Measurements from ENCODE around the gene MYO1E. TPM values are rescaled to one million over a fixed set of nuclear protein-coding genes. Genes with fewer than 3 reads are reported as not detected.

Gene MYO1E
- polyA plus RNA-seq, 1 donor from 2014 or later = 0.38 TPM

- H3K4me3 ChIP-seq (ENCODE audit: low read length) = no peak overlapping the region
- H3F3A ChIP-seq (ENCODE audit: insufficient read depth, low read length, poor library complexity, severe bottlenecking) = no peaks in the 10 kb centered on the region
- no peaks in the 10 kb centered on the region for H3K9me3 ChIP-seq (ENCODE audit: low read length)
- no peak for TF ChIP-seq REST (IDR thresholded peaks at IDR 0.05; ENCODE audit: borderline replicate concordance)
- TF ChIP-seq EZH2 (IDR thresholded peaks at IDR 0.05; ENCODE audit: borderline replicate concordance, insufficient read depth, low read length, poor library complexity, severe bottlenecking) = no peak
- no peak for TF ChIP-seq MXI1 (conservative IDR thresholded peaks at IDR 0.05; ENCODE audit: poor library complexity, severe bottlenecking)
- TF ChIP-seq RAD21 (conservative IDR thresholded peaks at IDR 0.05) = no peak
- TF ChIP-seq EP300 (conservative IDR thresholded peaks at IDR 0.05; ENCODE audit: poor library complexity, severe bottlenecking) = no peak
- TF ChIP-seq, protein P1, sequence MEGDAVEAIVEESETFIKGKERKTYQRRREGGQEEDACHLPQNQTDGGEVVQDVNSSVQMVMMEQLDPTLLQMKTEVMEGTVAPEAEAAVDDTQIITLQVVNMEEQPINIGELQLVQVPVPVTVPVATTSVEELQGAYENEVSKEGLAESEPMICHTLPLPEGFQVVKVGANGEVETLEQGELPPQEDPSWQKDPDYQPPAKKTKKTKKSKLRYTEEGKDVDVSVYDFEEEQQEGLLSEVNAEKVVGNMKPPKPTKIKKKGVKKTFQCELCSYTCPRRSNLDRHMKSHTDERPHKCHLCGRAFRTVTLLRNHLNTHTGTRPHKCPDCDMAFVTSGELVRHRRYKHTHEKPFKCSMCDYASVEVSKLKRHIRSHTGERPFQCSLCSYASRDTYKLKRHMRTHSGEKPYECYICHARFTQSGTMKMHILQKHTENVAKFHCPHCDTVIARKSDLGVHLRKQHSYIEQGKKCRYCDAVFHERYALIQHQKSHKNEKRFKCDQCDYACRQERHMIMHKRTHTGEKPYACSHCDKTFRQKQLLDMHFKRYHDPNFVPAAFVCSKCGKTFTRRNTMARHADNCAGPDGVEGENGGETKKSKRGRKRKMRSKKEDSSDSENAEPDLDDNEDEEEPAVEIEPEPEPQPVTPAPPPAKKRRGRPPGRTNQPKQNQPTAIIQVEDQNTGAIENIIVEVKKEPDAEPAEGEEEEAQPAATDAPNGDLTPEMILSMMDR (IDR thresholded peaks at IDR 0.05; ENCODE audit: poor library complexity, severe bottlenecking) = no peak
- no peak for TF ChIP-seq TAF1 (IDR thresholded peaks at IDR 0.05; ENCODE audit: low read depth)
- TF ChIP-seq SMC3 (conservative IDR thresholded peaks at IDR 0.05; ENCODE audit: poor library complexity) = no peak
- TF ChIP-seq POLR2AphosphoS5 (IDR thresholded peaks at IDR 0.05) = no peak
- no peaks in the 10 kb centered on the region for H3K27me3 ChIP-seq (ENCODE audit: insufficient read depth, low read depth, low read length)
- H4K20me1 ChIP-seq (ENCODE audit: insufficient read depth) = no peaks in the 10 kb centered on the region
- no peak overlapping the region for H3K4me2 ChIP-seq (ENCODE audit: low read length)
- H2AFZ ChIP-seq (ENCODE audit: low read depth, low read length) = no peak overlapping the region
- no peak overlapping the region for H3K9ac ChIP-seq (ENCODE audit: low read length)
- no peak overlapping the region for H3K27ac ChIP-seq (ENCODE audit: low read length)
- H3K79me2 ChIP-seq (replicated peaks; ENCODE audit: insufficient read depth, low read length) = no peaks in the 10 kb centered on the region
- H3K9me2 ChIP-seq (ENCODE audit: insufficient read depth, low read length) = no peaks in the 10 kb centered on the region
- H3K36me3 ChIP-seq (ENCODE audit: insufficient read depth, low read length) = no peaks in the 10 kb centered on the region
Measured at GRCh38 chr15:59157396-59157795, 215.3 kb downstream of the MYO1E start.

DNA sequence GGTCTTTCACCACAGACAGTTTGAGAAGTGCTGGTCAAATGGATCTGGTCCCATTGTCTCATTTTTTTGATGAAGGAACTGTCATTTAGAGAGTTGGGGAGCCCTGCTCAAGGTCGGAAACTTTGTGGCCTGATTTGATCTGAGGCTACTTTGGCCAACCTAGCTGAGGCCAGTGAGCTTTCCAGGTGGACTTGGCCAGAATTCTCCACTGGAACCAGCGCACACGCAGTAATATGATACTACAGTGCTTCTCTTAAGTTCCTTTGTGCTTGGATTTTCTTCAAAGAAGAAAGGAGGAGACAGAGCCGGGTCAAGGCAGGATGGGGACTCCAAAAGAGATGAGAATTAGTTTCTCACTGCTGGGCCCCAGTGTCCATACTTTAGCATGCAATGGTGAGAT, 217.2 kb downstream of the MYO1E start:
- no peak overlapping the region for H3K4me2 ChIP-seq (ENCODE audit: low read length)
- H3K9ac ChIP-seq (ENCODE audit: low read length) = no peak overlapping the region
- H4K20me1 ChIP-seq (ENCODE audit: insufficient read depth) = no peaks in the 10 kb centered on the region
- H3K27ac ChIP-seq (ENCODE audit: low read length) = no peak overlapping the region
- H3F3A ChIP-seq (ENCODE audit: insufficient read depth, low read length, poor library complexity, severe bottlenecking) = no peaks in the 10 kb centered on the region
- TF ChIP-seq POLR2AphosphoS5 (IDR thresholded peaks at IDR 0.05) = no peak
- no peak for TF ChIP-seq SMC3 (conservative IDR thresholded peaks at IDR 0.05; ENCODE audit: poor library complexity)
- no peak for TF ChIP-seq RAD21 (conservative IDR thresholded peaks at IDR 0.05)
- TF ChIP-seq, protein P1 (IDR thresholded peaks at IDR 0.05; ENCODE audit: poor library complexity, severe bottlenecking) = no peak
- no peak for TF ChIP-seq EZH2 (IDR thresholded peaks at IDR 0.05; ENCODE audit: borderline replicate concordance, insufficient read depth, low read length, poor library complexity, severe bottlenecking)
- TF ChIP-seq REST (IDR thresholded peaks at IDR 0.05; ENCODE audit: borderline replicate concordance) = no peak
- no peak for TF ChIP-seq EP300 (conservative IDR thresholded peaks at IDR 0.05; ENCODE audit: poor library complexity, severe bottlenecking)
- TF ChIP-seq MXI1 (conservative IDR thresholded peaks at IDR 0.05; ENCODE audit: poor library complexity, severe bottlenecking) = no peak
- no peak for TF ChIP-seq TAF1 (IDR thresholded peaks at IDR 0.05; ENCODE audit: low read depth)
- H3K9me2 ChIP-seq (ENCODE audit: insufficient read depth, low read length) = no peaks in the 10 kb centered on the region
- no peaks in the 10 kb centered on the region for H3K27me3 ChIP-seq (ENCODE audit: insufficient read depth, low read depth, low read length)
- H2AFZ ChIP-seq (ENCODE audit: low read depth, low read length) = no peak overlapping the region
- no peaks in the 10 kb centered on the region for H3K36me3 ChIP-seq (ENCODE audit: insufficient read depth, low read length)
- no peaks in the 10 kb centered on the region for H3K9me3 ChIP-seq (ENCODE audit: low read length)
- H3K4me3 ChIP-seq (ENCODE audit: low read length) = no peak overlapping the region
- no peaks in the 10 kb centered on the region for H3K79me2 ChIP-seq (replicated peaks; ENCODE audit: insufficient read depth, low read length)
